ENCODE data around the gene HPCAL1. TPM values are rescaled to one million over a fixed set of nuclear protein-coding genes. Genes with fewer than 3 reads are reported as not detected.

The HPCAL1 gene
- total and polyA plus RNA-seq, 4 donors, result 122 to 147 (median 136) TPM

DNA sequence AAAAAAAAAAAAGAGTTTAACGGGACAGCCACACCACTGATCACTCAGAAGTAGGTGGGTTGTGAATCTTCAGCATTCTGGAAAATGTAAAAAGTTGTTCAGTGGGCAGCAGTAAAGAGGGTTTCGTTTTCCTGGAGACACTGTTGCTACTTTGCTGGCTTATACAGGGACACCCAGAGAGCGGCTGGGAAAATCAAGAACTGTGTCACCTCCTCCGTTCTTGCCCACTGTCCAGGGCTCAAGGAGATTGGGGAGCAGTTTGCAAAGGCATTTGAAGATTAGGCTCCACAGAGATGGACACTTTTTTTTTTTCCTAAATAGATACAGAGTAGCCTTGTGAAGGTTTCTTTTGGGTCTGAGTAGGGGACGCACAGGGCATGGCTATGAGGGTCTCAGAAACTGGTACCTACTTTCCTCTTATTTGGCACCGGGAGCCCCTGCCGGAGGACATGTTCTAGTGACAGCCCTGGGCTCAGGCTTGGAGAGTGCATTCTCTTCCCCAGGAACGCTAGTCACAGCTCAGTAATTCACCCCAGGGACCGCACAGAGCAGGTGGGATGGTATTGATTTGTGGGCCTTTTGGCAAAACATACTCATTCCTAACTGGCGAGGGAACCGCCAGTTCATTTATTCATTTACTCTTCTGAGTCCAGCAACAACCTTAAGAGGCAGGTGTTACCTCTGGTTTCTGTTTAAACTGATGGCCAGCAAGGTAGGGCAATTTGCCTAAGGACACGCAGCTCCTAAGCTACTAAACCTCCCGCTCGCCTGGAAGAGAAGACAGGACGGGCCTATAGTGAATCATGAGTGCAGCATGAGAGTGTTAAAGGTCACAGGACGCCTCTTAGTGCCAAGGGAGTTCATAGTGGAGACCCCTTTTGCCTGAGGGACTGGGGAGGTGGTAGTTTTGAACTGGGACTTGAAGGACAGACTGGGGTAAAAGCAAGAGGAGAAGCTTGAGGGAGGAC lies 53.1 kb downstream of the HPCAL1 start:
- WGBS, 2 donors, result 89 to 93% methylated on average over 16 of the region's 16 CpGs

GRCh38 chr2:10356439-10356811 lies 53.7 kb downstream of the HPCAL1 start:
- H3K4me1 ChIP-seq (ENCODE audit: control insufficient read depth in 5 of 5, insufficient read depth in 5 of 5, low read length in 5 of 5), result peaks cover 0 to 13% (median 7%) of the 10 kb centered on the region in 5 donors
- 74 to 77% methylated on average over 8 of the region's 8 CpGs for WGBS, 2 donors
- no peaks in the 10 kb centered on the region for H3K27me3 ChIP-seq (ENCODE audit: control insufficient read depth in 3 of 3, insufficient read depth in 3 of 3, low read length in 2 of 3)
- no peak overlapping the region for H3K4me3 ChIP-seq
- no peak for TF ChIP-seq CTCF (IDR thresholded peaks at IDR 0.05; ENCODE audit: control extremely low read depth, extremely low read depth)
- DNase-seq, result no peak
- H3K36me3 ChIP-seq (ENCODE audit: control insufficient read depth in 4 of 4, insufficient read depth in 4 of 4, low read length in 4 of 4), result peaks cover 0 to 18% (median 1%) of the 10 kb centered on the region in 4 donors
- peak overlapping the region in 1 of 2 donors; percentile 31 for H3K27ac ChIP-seq (ENCODE audit: low read depth in 1 of 2, low read length in 1 of 2)
- no peak overlapping the region for H3K9ac ChIP-seq (ENCODE audit: insufficient read depth in 1 of 2, low read length in 2 of 2)
- no peak for ATAC-seq (ENCODE audit: insufficient read depth, low FRiP score)
- H3K9me3 ChIP-seq (ENCODE audit: control insufficient read depth in 4 of 4, insufficient read depth in 3 of 4, low read length in 3 of 4), result no peaks in the 10 kb centered on the region

More for the DNA sequence above, 53.1 kb downstream of the HPCAL1 start:
- Histone ChIP-seq H3K36me3 (ENCODE audit: control insufficient read depth in 4 of 4, insufficient read depth in 4 of 4, low read length in 4 of 4) (peaks cover 0 to 18% (median 1%) of the 10 kb centered on the region in 4 donors), H3K9ac (ENCODE audit: insufficient read depth in 1 of 2, low read length in 2 of 2) (no peak overlapping the region), H3K27me3 (ENCODE audit: control insufficient read depth in 3 of 3, insufficient read depth in 3 of 3, low read length in 2 of 3) (no peaks in the 10 kb centered on the region), H3K4me3 (no peak overlapping the region), H3K4me1 (ENCODE audit: control insufficient read depth in 5 of 5, insufficient read depth in 5 of 5, low read length in 5 of 5) (peaks cover 0 to 7% (median 4%) of the 10 kb centered on the region in 5 donors), H3K27ac (ENCODE audit: low read depth in 1 of 2, low read length in 1 of 2) (peak overlapping the region in 1 of 2 donors; percentile 31), H3K9me3 (ENCODE audit: control insufficient read depth in 4 of 4, insufficient read depth in 3 of 4, low read length in 3 of 4) (no peaks in the 10 kb centered on the region)
- no peak for DNase-seq
- ATAC-seq (ENCODE audit: insufficient read depth, low FRiP score), result no peak
- no peak for TF ChIP-seq CTCF (IDR thresholded peaks at IDR 0.05; ENCODE audit: control extremely low read depth, extremely low read depth)

GRCh38 chr2:10357193-10358169 lies 54.8 kb downstream of the HPCAL1 start:
- 79 to 88% methylated on average over 24 of the region's 24 CpGs for WGBS, 2 donors
- peaks cover 0 to 18% (median 8%) of the 10 kb centered on the region in 5 donors for H3K4me1 ChIP-seq (ENCODE audit: control insufficient read depth in 5 of 5, insufficient read depth in 5 of 5, low read length in 5 of 5)
- no peak overlapping the region for H3K27ac ChIP-seq (ENCODE audit: low read depth in 1 of 2, low read length in 1 of 2)
- no peak overlapping the region for H3K9ac ChIP-seq (ENCODE audit: insufficient read depth in 1 of 2, low read length in 2 of 2)
- peaks cover 0 to 18% (median 1%) of the 10 kb centered on the region in 4 donors for H3K36me3 ChIP-seq (ENCODE audit: control insufficient read depth in 4 of 4, insufficient read depth in 4 of 4, low read length in 4 of 4)
- no peak for ATAC-seq (ENCODE audit: insufficient read depth, low FRiP score)
- TF ChIP-seq CTCF (IDR thresholded peaks at IDR 0.05; ENCODE audit: control extremely low read depth, extremely low read depth), result no peak
- no peak for DNase-seq
- no peaks in the 10 kb centered on the region for H3K9me3 ChIP-seq (ENCODE audit: control insufficient read depth in 4 of 4, insufficient read depth in 3 of 4, low read length in 3 of 4)
- no peak overlapping the region for H3K4me3 ChIP-seq
- H3K27me3 ChIP-seq (ENCODE audit: control insufficient read depth in 3 of 3, insufficient read depth in 3 of 3, low read length in 2 of 3), result no peaks in the 10 kb centered on the region
